HG03432 (cell line): Measurements from ENCODE around the gene LIN37.

Source experiments
- ATAC-seq: cut with Tn5 transposase; IDR thresholded peaks from one replicate; pipeline ENCODE4 v1.9.1; 2021; ENCODE audit warnings: mild to moderate bottlenecking, moderate library complexity; ENCODE audit not compliant: unreplicated experiment

LIN37 gene

GRCh38 chr19:35748106-35749020 lies at the start of gene LIN37:
Gene LIN37, plus strand, starts transcription at chr19:35748576. Its CDS starts 149 bp downstream, at chr19:35748725.
- ATAC-seq, result peak; percentile 64

- peak; percentile 87 for ATAC-seq
Observed at GRCh38 chr19:35702223-35703012, 46.0 kb upstream of the LIN37 start.

- no peak for ATAC-seq
Observed at GRCh38 chr19:35703343-35703742, 45.0 kb upstream of the LIN37 start.

- ATAC-seq, result no peak
Observed at GRCh38 chr19:35704218-35704617, 44.2 kb upstream of the LIN37 start, which contains the start of gene ZBTB32. Gene ZBTB32, plus strand, starts transcription at chr19:35704558. Its CDS starts 10,069 bp downstream, at chr19:35714627.

- no peak for ATAC-seq
Observed at GRCh38 chr19:35708391-35708790, 40.0 kb upstream of the LIN37 start.

GRCh38 chr19:35710784-35711723 lies 37.3 kb upstream of the LIN37 start:
- peak; percentile 35 for ATAC-seq

- peak; percentile 7 for ATAC-seq
Observed at GRCh38 chr19:35712567-35713505, 35.5 kb upstream of the LIN37 start.

- ATAC-seq, result no peak
Observed at GRCh38 chr19:35713506-35713850, 34.9 kb upstream of the LIN37 start.

- ATAC-seq, result no peak
Observed at GRCh38 chr19:35713904-35714495, 34.4 kb upstream of the LIN37 start.

GRCh38 chr19:35714601-35715354 lies 33.6 kb upstream of the LIN37 start:
- ATAC-seq, result no peak

- ATAC-seq, result no peak
Observed at GRCh38 chr19:35715355-35715809, 33.0 kb upstream of the LIN37 start.

GRCh38 chr19:35715981-35716800 lies 32.2 kb upstream of the LIN37 start:
- no peak for ATAC-seq

- ATAC-seq, result peak; percentile 52
Observed at GRCh38 chr19:35716801-35717664, 31.3 kb upstream of the LIN37 start.

- no peak for ATAC-seq
Observed at GRCh38 chr19:35717665-35718344, 30.6 kb upstream of the LIN37 start, which contains the start of gene KMT2B. Gene KMT2B, plus strand, starts transcription at chr19:35718003. Its CDS starts 16 bp downstream, at chr19:35718019.

- ATAC-seq, result peak; percentile 4
Observed at GRCh38 chr19:35718345-35719041, 29.9 kb upstream of the LIN37 start.
